ENCODE measurements around the gene SH3BP2. TPM values are rescaled to one million over a fixed set of nuclear protein-coding genes. Genes with fewer than 3 reads are reported as not detected.
A peak's percentile ranks its signal among the peaks of the same experiment; 100 is the strongest.

SH3BP2 gene
- total RNA-seq, 2 donors from 2014 or later = 24.3 to 41.3 TPM

DNA sequence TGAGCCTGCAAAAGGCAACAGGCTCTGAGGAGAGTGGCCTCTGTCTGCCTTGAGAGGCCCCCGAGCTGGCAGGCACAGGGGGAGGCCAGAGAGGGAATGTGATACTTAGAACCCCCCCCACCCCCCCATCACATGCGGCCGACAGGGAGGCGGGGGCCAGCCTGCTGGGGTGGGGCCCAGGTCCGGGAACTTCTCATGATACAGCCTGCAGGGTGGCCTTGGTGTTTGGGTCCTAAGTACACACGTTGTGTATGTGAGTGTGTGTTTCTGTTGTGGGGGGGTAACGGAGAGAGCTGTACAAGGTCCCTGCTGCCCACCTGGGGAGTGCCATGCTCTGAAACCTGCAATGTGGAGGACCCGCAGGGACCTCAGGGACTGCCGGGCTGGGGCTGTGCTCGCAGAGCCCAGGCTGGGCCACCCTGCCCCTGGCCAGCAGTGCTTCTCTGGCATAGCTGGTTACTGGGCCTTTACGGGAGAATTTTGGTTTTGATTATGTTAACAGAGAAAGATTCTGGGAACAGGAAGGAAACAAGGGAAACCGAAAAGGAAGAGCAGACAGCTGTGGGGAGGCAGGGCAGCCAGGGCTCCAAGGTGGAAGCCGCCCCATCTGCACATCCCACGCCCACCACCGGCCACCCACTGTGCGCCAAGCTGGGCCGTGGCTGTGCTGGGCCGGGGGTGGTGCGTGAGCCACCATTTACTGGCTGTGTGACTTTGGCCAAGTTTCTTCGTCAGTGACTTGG is 19.9 kb downstream of the SH3BP2 start:
- Histone ChIP-seq H3K27me3 (replicated peaks; ENCODE audit: insufficient read depth) (no peaks in the 10 kb centered on the region), H3K27ac (peak overlapping the region in 1 of 2 donors; percentile 37), H3K4me1 (replicated peaks) (peaks cover 4% of the 10 kb centered on the region), H3K4me3 (peak overlapping the region; percentile 13 to 17), H3K9me3 (no peaks in the 10 kb centered on the region), H3K36me3 (no peaks in the 10 kb centered on the region)
- TF ChIP-seq POLR2A (IDR thresholded peaks at IDR 0.05) = no peak
- TF ChIP-seq POLR2AphosphoS5 (IDR thresholded peaks at IDR 0.05) = no peak
- TF ChIP-seq, protein P1, sequence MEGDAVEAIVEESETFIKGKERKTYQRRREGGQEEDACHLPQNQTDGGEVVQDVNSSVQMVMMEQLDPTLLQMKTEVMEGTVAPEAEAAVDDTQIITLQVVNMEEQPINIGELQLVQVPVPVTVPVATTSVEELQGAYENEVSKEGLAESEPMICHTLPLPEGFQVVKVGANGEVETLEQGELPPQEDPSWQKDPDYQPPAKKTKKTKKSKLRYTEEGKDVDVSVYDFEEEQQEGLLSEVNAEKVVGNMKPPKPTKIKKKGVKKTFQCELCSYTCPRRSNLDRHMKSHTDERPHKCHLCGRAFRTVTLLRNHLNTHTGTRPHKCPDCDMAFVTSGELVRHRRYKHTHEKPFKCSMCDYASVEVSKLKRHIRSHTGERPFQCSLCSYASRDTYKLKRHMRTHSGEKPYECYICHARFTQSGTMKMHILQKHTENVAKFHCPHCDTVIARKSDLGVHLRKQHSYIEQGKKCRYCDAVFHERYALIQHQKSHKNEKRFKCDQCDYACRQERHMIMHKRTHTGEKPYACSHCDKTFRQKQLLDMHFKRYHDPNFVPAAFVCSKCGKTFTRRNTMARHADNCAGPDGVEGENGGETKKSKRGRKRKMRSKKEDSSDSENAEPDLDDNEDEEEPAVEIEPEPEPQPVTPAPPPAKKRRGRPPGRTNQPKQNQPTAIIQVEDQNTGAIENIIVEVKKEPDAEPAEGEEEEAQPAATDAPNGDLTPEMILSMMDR (IDR thresholded peaks at IDR 0.05) = no peak
- no peak for DNase-seq (ENCODE audit: low spot score)
- intact Hi-C loops (cut with DNase I) = no loop called here
- WGBS = 73% methylated on average over 18 of the region's 20 CpGs

GRCh38 chr4:2813446-2814405 is 20.8 kb downstream of the SH3BP2 start:
- intact Hi-C loops (cut with DNase I) = no loop called here
- no peaks in the 10 kb centered on the region for H3K36me3 ChIP-seq
- no peak overlapping the region for H3K27ac ChIP-seq
- H3K27me3 ChIP-seq (replicated peaks; ENCODE audit: insufficient read depth) = no peaks in the 10 kb centered on the region
- H3K9me3 ChIP-seq = no peaks in the 10 kb centered on the region
- peaks cover 5% of the 10 kb centered on the region for H3K4me1 ChIP-seq (replicated peaks)
- WGBS = 86% methylated on average over 17 of the region's 17 CpGs
- TF ChIP-seq POLR2A (IDR thresholded peaks at IDR 0.05) = no peak
- TF ChIP-seq POLR2AphosphoS5 (IDR thresholded peaks at IDR 0.05) = no peak
- TF ChIP-seq, protein P1 (IDR thresholded peaks at IDR 0.05) = no peak
- no peak for DNase-seq (ENCODE audit: low spot score)
- H3K4me3 ChIP-seq = peak overlapping the region in 1 of 2 donors; percentile 13

- Histone ChIP-seq H3K4me1 (replicated peaks) (peaks cover 5% of the 10 kb centered on the region), H3K9me3 (no peaks in the 10 kb centered on the region), H3K27me3 (replicated peaks; ENCODE audit: insufficient read depth) (no peaks in the 10 kb centered on the region), H3K4me3 (no peak overlapping the region), H3K27ac (no peak overlapping the region), H3K36me3 (no peaks in the 10 kb centered on the region)
- TF ChIP-seq POLR2AphosphoS5 (IDR thresholded peaks at IDR 0.05) = no peak
- TF ChIP-seq, protein P1 (IDR thresholded peaks at IDR 0.05) = no peak
- TF ChIP-seq POLR2A (IDR thresholded peaks at IDR 0.05) = no peak
- intact Hi-C loops (cut with DNase I) = no loop called here
- DNase-seq (ENCODE audit: low spot score) = no peak
- WGBS = 89% methylated on average over 7 of the region's 7 CpGs
Observed at GRCh38 chr4:2814627-2815270, 21.9 kb downstream of the SH3BP2 start.

DNA sequence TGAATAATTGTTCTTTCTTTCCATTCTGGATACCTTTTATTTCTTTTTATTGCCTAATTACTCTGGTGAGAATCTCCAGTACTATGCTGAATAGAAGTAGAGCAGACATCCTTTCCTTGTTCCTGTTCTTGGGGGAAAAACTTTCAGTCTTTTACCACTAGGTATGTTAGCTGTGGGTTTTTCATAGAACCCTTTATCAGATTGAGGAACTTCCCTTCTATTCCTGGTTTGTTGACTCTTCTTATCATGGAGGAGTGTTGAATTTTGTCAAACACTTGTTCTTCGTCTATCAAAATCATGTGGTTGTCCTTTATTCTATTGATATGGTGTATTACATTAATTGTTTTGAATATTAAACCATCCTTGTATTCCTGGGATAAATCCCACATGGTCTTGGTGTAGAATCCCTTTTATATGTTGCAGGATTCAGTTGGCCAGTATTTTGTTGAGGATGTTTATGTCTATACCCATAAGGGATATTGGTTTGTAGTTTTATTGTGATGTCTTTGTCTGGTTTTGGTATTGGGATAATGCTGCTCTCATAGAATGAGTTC is 23.6 kb downstream of the SH3BP2 start:
- Histone ChIP-seq H3K27ac (no peak overlapping the region), H3K4me3 (no peak overlapping the region), H3K27me3 (replicated peaks; ENCODE audit: insufficient read depth) (no peaks in the 10 kb centered on the region), H3K4me1 (replicated peaks) (peaks cover 5% of the 10 kb centered on the region), H3K9me3 (no peaks in the 10 kb centered on the region), H3K36me3 (no peaks in the 10 kb centered on the region)
- 28% methylated on average over 1 of the region's 1 CpG for WGBS
- intact Hi-C loops (cut with DNase I) = no loop called here
- TF ChIP-seq POLR2AphosphoS5 (IDR thresholded peaks at IDR 0.05) (no peak), POLR2A (IDR thresholded peaks at IDR 0.05) (no peak)
- TF ChIP-seq, protein P1 (IDR thresholded peaks at IDR 0.05) = no peak
- DNase-seq (ENCODE audit: low spot score) = no peak

Data from prostate gland (tissue), 2 donors.